HCT116 (cell line): ENCODE measurements around the gene SMTN. TPM values are rescaled to one million over a fixed set of nuclear protein-coding genes. Genes with fewer than 3 reads are reported as not detected.

Source experiments
- ATAC-seq: fragments of 200-7000 bp; cut with Tn5 transposase; 2 replicates; pipeline ENCODE4 v1.9.1; 2020; ENCODE audit warnings: mild to moderate bottlenecking, moderate library complexity
- BruUV-seq: library from RNA; stranded (reverse); fragments of 400-500 nt; replicated peaks from 2 replicates; lab custom pipeline; 2021; lab: Mats Ljungman, UMichigan
- CTCF ChIA-PET: fragments of 300-600 bp; sonication (Branson Sonifier 250); formaldehyde crosslinking; loops from one replicate; lab custom pipeline; 2021; ENCODE audit warnings: antibody characterized with exemption; lab: Charles Lee
- POLR2A ChIA-PET: fragments of 300-600, 350-600 bp; sonication (Branson Sonifier 250); formaldehyde crosslinking; loops from one replicate; lab custom pipeline; 2021; ENCODE audit warnings: antibody characterized with exemption; lab: Charles Lee
- RAD21 ChIA-PET, 2 experiments: fragments of 300-600 bp; sonication (Branson Sonifier 250); formaldehyde crosslinking; loops; one replicate each; lab custom pipeline; 2023; ENCODE audit warnings: low total read pairs in 2 of 2; ENCODE audit not compliant: uncharacterized antibody in 2 of 2, unreplicated experiment in 2 of 2, low non-redundant PET in 1 of 2; lab: Charles Lee
- DNase-seq: peaks from one replicate; pipeline ENCODE4 v3.0.0-alpha.2; 2010; ENCODE audit warnings: low read depth, low spot score
- H2AFZ ChIP-seq: fragments of 200-600 bp; shearing (Covaris generic), sonication (generic); 2 replicates; pipeline ENCODE4 v1.6.1; 2017; ENCODE audit warnings: low read depth, mixed run types, mixed read lengths, antibody characterized with exemption, low read length; ENCODE audit not compliant: poor library complexity, severe bottlenecking
- H3K27ac ChIP-seq: 2 replicates; pipeline ENCODE4 v1.5.1; 2012; ENCODE audit warnings: low read depth, low read length
- H3K27me3 ChIP-seq: fragments of 200-600 bp; sonication (generic); 2 replicates; pipeline ENCODE4 v1.6.1; 2016; ENCODE audit warnings: mixed run types, low read length, mixed read lengths; ENCODE audit not compliant: insufficient read depth
- H3K36me3 ChIP-seq, 2 experiments: fragments of 200-500 bp in 1 of 2; fragments of 200-600 bp in 1 of 2; sonication (Bioruptor generic) in 1 of 2; sonication (generic) in 1 of 2; 2 replicates each; pipeline versions ENCODE4 v1.5.1 to v1.6.1; 2014 to 2016; ENCODE audit warnings: low read length in 2 of 2, inconsistent platforms in 1 of 2, mixed read lengths in 1 of 2, mixed run types in 1 of 2; ENCODE audit not compliant: insufficient read depth in 2 of 2, control insufficient read depth in 1 of 2
- H3K4me1 ChIP-seq, 2 experiments: fragments of 200-600 bp in 1 of 2; sonication (generic) in 1 of 2; 2 replicates each; pipeline versions ENCODE4 v1.5.1 to v1.6.1; 2012 to 2017; ENCODE audit warnings: low read length in 2 of 2, inconsistent platforms in 1 of 2, mild to moderate bottlenecking in 1 of 2, mixed read lengths in 1 of 2, mixed run types in 1 of 2, moderate library complexity in 1 of 2; ENCODE audit not compliant: insufficient read depth in 2 of 2, control insufficient read depth in 1 of 2
- H3K4me2 ChIP-seq: fragments of 200-600 bp; sonication (generic); 2 replicates; pipeline ENCODE4 v1.6.1; 2017; ENCODE audit warnings: mixed run types, low read length, mixed read lengths
- H3K4me3 ChIP-seq, 2 experiments: fragments of 200-600 bp in 1 of 2; sonication (generic) in 1 of 2; replicated peaks in 1 of 2; 2 replicates each; pipeline ENCODE4 v1.5.1; 2011 to 2016; ENCODE audit warnings: low read length in 2 of 2, control low read depth in 1 of 2, low read depth in 1 of 2, mild to moderate bottlenecking in 1 of 2, mixed read lengths in 1 of 2, mixed run types in 1 of 2
- H3K79me2 ChIP-seq: fragments of 200-600 bp; sonication (generic); 2 replicates; pipeline ENCODE4 v1.6.1; 2017; ENCODE audit warnings: mild to moderate bottlenecking, mixed run types, low read length, moderate library complexity, mixed read lengths; ENCODE audit not compliant: insufficient read depth
- H3K9ac ChIP-seq: fragments of 200-600 bp; sonication (generic); 2 replicates; pipeline ENCODE4 v1.6.1; 2016; ENCODE audit warnings: low read length, mixed read lengths
- H3K9me2 ChIP-seq: fragments of 200-600 bp; sonication (generic), shearing (Covaris generic); 2 replicates; pipeline ENCODE4 v1.6.1; 2017; ENCODE audit warnings: mixed run types, mild to moderate bottlenecking, moderate library complexity; ENCODE audit not compliant: insufficient read depth
- H3K9me3 ChIP-seq, 2 experiments: fragments of 200-500 bp in 1 of 2; fragments of 200-600 bp in 1 of 2; sonication (Bioruptor generic) in 1 of 2; sonication (generic) in 1 of 2; 2 replicates each; pipeline ENCODE4 v1.6.1; 2014 to 2017; ENCODE audit warnings: low read length in 2 of 2, mixed read lengths in 2 of 2, inconsistent platforms in 1 of 2, low read depth in 1 of 2, mild to moderate bottlenecking in 1 of 2, mixed run types in 1 of 2, moderate library complexity in 1 of 2; ENCODE audit not compliant: control insufficient read depth in 1 of 2, insufficient read depth in 1 of 2
- H4K20me1 ChIP-seq: fragments of 200-600 bp; sonication (generic), shearing (Covaris generic); 2 replicates; pipeline ENCODE4 v1.6.1; 2017; ENCODE audit warnings: mixed run types, mild to moderate bottlenecking, moderate library complexity; ENCODE audit not compliant: insufficient read depth
- CEBPB ChIP-seq: IDR thresholded peaks from 2 replicates; pipeline ENCODE4 v1.6.1; 2012; ENCODE audit warnings: low read depth
- EZH2 ChIP-seq: fragments of 200-600 bp; sonication (generic); IDR thresholded peaks from 2 replicates; pipeline ENCODE4 v1.6.1; 2017; ENCODE audit warnings: antibody characterized with exemption, mixed run types
- EZH2phosphoT487 ChIP-seq: fragments of 200-600 bp; IDR thresholded peaks from 2 replicates; pipeline ENCODE4 v1.6.1; 2018; ENCODE audit warnings: antibody characterized with exemption, borderline replicate concordance
- FOSL1 ChIP-seq: IDR thresholded peaks from 2 replicates; pipeline ENCODE4 v1.6.1; 2012; ENCODE audit warnings: low read depth
- JUND ChIP-seq: IDR thresholded peaks from 2 replicates; pipeline ENCODE4 v1.6.1; 2012
- RAD21 ChIP-seq: IDR thresholded peaks from 2 replicates; pipeline ENCODE4 v1.6.1; 2012; ENCODE audit warnings: low read depth, mild to moderate bottlenecking
- SIN3A ChIP-seq: IDR thresholded peaks from 2 replicates; pipeline ENCODE4 v1.6.1; 2012; ENCODE audit warnings: low read depth
- SP1 ChIP-seq: IDR thresholded peaks from 2 replicates; pipeline ENCODE4 v1.6.1; 2012; ENCODE audit warnings: low read depth
- SRF ChIP-seq: IDR thresholded peaks from 2 replicates; pipeline ENCODE4 v1.6.1; 2012; ENCODE audit warnings: low read depth
- TCF7L2 ChIP-seq: IDR thresholded peaks from 2 replicates; pipeline ENCODE4 v1.7.0; 2011; ENCODE audit warnings: borderline replicate concordance, inconsistent platforms; ENCODE audit not compliant: insufficient read depth, insufficient read length; ENCODE audit errors: extremely low read depth
- YY1 ChIP-seq: IDR thresholded peaks from 2 replicates; pipeline ENCODE4 v1.6.1; 2011; ENCODE audit warnings: low read length, low read depth, moderate library complexity, mild to moderate bottlenecking; ENCODE audit not compliant: insufficient replicate concordance; ENCODE audit errors: extremely low read depth
- ZFX ChIP-seq: fragments of 450-650 bp; IDR thresholded peaks from 2 replicates; pipeline ENCODE4 v1.6.1; 2017
- ZNF274 ChIP-seq: fragments of 200-500 bp; sonication (Bioruptor generic); IDR thresholded peaks from 2 replicates; pipeline ENCODE4 v1.6.1; 2014; ENCODE audit warnings: mild to moderate bottlenecking, low read depth, low read length, inconsistent platforms
- intact Hi-C: fragments of 100-400 bp; cut with micrococcal nuclease; formaldehyde crosslinking; loops from 2 replicates; pipeline ENCODE4 v1.10.0; 2022
- total RNA-seq: library from RNA; stranded (reverse); gene quantifications from one replicate; pipeline ENCODE4 v1.2.1, GENCODE V29; 2021; ENCODE audit not compliant: unreplicated experiment
- TF ChIP-seq, protein P1 (sequence below): IDR thresholded peaks from 2 replicates; pipeline ENCODE4 v1.6.1; 2012; ENCODE audit warnings: low read depth
- TF ChIP-seq, protein P2 (sequence below): IDR thresholded peaks from 2 replicates; pipeline ENCODE4 v1.6.1; 2012

Gene SMTN
- total RNA-seq, 1 experiment from 2014 or later, result 148 TPM

DNA sequence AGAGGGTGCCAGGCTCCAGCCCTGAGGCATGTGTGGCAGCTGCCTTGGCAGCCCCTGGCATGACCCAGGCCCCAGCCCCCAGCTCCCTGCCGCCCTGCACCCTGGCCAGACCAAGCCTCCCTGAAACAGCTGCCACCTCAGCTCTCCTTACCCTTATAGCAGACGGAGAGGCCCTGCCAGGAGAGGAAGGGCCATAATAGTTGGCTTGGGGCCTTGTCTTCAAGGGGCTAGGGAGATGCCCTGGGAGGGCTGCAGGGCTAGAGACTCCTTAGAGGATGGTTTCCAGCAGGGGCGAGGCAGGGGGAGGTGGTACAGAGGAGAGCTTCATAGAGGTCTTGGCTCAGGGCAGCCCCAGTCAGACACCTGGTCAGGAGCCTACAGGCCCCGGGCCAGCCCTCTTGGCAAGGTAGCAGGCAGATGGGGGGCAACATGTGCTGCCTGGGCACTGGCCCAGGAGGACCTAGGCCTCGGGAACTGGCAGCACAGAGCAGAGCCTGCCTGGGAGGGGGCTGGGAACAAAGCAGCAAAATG, 13.0 kb downstream of the SMTN start:
- H3K4me2 ChIP-seq, result no peak overlapping the region
- no peaks in the 10 kb centered on the region for H3K27me3 ChIP-seq
- H4K20me1 ChIP-seq, result no peaks in the 10 kb centered on the region
- BruUV-seq, result no TSS peak
- H3K27ac ChIP-seq, result no peak overlapping the region
- ChIA-PET POLR2A (interaction anchor here (0.9 to 1.8 kb wide), 2 partner anchors 8 to 13 kb away, joined by 3 to 4 read pairs; partner anchors contain the start of gene SMTN), RAD21 (no interaction called here), CTCF (interaction anchor here (1.2 to 1.3 kb wide), 2 partner anchors 9 to 10 kb away, joined by 3 to 4 read pairs; no protein-coding TSS in a partner anchor)
- TF ChIP-seq ZFX, result no peak
- no peak for TF ChIP-seq SRF
- TF ChIP-seq EZH2phosphoT487, result no peak
- no peak for TF ChIP-seq SIN3A
- TF ChIP-seq FOSL1, result no peak
- TF ChIP-seq YY1, result no peak
- TF ChIP-seq SP1, result no peak
- TF ChIP-seq ZNF274, result no peak
- TF ChIP-seq, protein P1, sequence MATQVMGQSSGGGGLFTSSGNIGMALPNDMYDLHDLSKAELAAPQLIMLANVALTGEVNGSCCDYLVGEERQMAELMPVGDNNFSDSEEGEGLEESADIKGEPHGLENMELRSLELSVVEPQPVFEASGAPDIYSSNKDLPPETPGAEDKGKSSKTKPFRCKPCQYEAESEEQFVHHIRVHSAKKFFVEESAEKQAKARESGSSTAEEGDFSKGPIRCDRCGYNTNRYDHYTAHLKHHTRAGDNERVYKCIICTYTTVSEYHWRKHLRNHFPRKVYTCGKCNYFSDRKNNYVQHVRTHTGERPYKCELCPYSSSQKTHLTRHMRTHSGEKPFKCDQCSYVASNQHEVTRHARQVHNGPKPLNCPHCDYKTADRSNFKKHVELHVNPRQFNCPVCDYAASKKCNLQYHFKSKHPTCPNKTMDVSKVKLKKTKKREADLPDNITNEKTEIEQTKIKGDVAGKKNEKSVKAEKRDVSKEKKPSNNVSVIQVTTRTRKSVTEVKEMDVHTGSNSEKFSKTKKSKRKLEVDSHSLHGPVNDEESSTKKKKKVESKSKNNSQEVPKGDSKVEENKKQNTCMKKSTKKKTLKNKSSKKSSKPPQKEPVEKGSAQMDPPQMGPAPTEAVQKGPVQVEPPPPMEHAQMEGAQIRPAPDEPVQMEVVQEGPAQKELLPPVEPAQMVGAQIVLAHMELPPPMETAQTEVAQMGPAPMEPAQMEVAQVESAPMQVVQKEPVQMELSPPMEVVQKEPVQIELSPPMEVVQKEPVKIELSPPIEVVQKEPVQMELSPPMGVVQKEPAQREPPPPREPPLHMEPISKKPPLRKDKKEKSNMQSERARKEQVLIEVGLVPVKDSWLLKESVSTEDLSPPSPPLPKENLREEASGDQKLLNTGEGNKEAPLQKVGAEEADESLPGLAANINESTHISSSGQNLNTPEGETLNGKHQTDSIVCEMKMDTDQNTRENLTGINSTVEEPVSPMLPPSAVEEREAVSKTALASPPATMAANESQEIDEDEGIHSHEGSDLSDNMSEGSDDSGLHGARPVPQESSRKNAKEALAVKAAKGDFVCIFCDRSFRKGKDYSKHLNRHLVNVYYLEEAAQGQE, result no peak
- no peak for TF ChIP-seq EZH2
- no peak for TF ChIP-seq JUND
- TF ChIP-seq CEBPB, result no peak
- TF ChIP-seq RAD21, result no peak
- TF ChIP-seq, protein P2, sequence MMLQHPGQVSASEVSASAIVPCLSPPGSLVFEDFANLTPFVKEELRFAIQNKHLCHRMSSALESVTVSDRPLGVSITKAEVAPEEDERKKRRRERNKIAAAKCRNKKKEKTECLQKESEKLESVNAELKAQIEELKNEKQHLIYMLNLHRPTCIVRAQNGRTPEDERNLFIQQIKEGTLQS, result no peak
- no peak for TF ChIP-seq TCF7L2
- H3K9me2 ChIP-seq, result no peaks in the 10 kb centered on the region
- peaks cover 37 to 56% of the 10 kb centered on the region in 2 experiments for H3K36me3 ChIP-seq
- ATAC-seq (no peak), DNase-seq (no peak)
- no peak overlapping the region for H3K4me3 ChIP-seq
- peaks cover 0 to 3% of the 10 kb centered on the region in 2 experiments; a peak in 1 of 4 replicates for H3K4me1 ChIP-seq
- no peak overlapping the region for H3K9ac ChIP-seq
- H3K79me2 ChIP-seq, result no peaks in the 10 kb centered on the region
- no peaks in the 10 kb centered on the region for H3K9me3 ChIP-seq
- intact Hi-C loops, result no loop called here
- H2AFZ ChIP-seq, result no peak overlapping the region
